Type B pancreatic cell (in vitro differentiated cells): ENCODE measurements around the gene PRR5. TPM values are rescaled to one million over a fixed set of nuclear protein-coding genes. Genes with fewer than 3 reads are reported as not detected.

Experiments
- DNase-seq: peaks from one replicate; pipeline ENCODE4 v3.0.0; 2021; ENCODE audit warnings: mixed read lengths; ENCODE audit not compliant: unreplicated experiment; ENCODE audit errors: extremely low spot score
- H3K27ac Mint-ChIP-seq: 2 replicates; pipeline ENCODE4 v1.8.0; 2021; ENCODE audit warnings: mild to moderate bottlenecking, mixed read lengths
- H3K27me3 Mint-ChIP-seq: 2 replicates; pipeline ENCODE4 v1.8.0; 2021; ENCODE audit warnings: mixed read lengths
- H3K36me3 Mint-ChIP-seq: 2 replicates; pipeline ENCODE4 v1.8.0; 2021; ENCODE audit warnings: mixed read lengths
- H3K4me1 Mint-ChIP-seq: one replicate; pipeline ENCODE4 v1.8.0; 2021; ENCODE audit warnings: mixed read lengths; ENCODE audit not compliant: unreplicated experiment
- H3K4me3 Mint-ChIP-seq: 2 replicates; pipeline ENCODE4 v1.8.0; 2021; ENCODE audit warnings: mild to moderate bottlenecking, mixed read lengths
- H3K9me3 Mint-ChIP-seq: 2 replicates; pipeline ENCODE4 v1.8.0; 2021; ENCODE audit warnings: mixed read lengths
- CTCF ChIP-seq: fragments of 200-600 bp; sonication (generic); conservative IDR thresholded peaks from 2 replicates; pipeline ENCODE4 v1.5.0; 2021; ENCODE audit warnings: antibody characterized with exemption, mild to moderate bottlenecking
- total RNA-seq: library from RNA; stranded (reverse); gene quantifications from 2 replicates; pipeline ENCODE4 v1.2.1, GENCODE V29; 2021; ENCODE audit warnings: low replicate concordance

The PRR5 gene
- total RNA-seq, 1 donor from 2014 or later, result 21.2 TPM

- no peaks in the 10 kb centered on the region for H3K27me3 Mint-ChIP-seq
- no peaks in the 10 kb centered on the region for H3K36me3 Mint-ChIP-seq
- DNase-seq, result peak; percentile 69
- peak overlapping the region; percentile 56 for H3K27ac Mint-ChIP-seq
- TF ChIP-seq CTCF, result peak; percentile 56
- H3K4me3 Mint-ChIP-seq, result no peak overlapping the region
- peaks cover 4% of the 10 kb centered on the region for H3K4me1 Mint-ChIP-seq
- no peaks in the 10 kb centered on the region for H3K9me3 Mint-ChIP-seq
These were observed 27.5 kb downstream of the PRR5 start for GRCh38 chr22:44729391-44730021.

GRCh38 chr22:44730022-44730393 is 28.0 kb downstream of the PRR5 start:
- no peak for DNase-seq
- Mint-ChIP-seq H3K4me3 (no peak overlapping the region), H3K9me3 (no peaks in the 10 kb centered on the region), H3K27ac (no peak overlapping the region), H3K27me3 (no peaks in the 10 kb centered on the region), H3K4me1 (peaks cover 4% of the 10 kb centered on the region), H3K36me3 (no peaks in the 10 kb centered on the region)
- peak; percentile 27 for TF ChIP-seq CTCF

GRCh38 chr22:44730490-44731356 is 28.7 kb downstream of the PRR5 start:
- no peak for TF ChIP-seq CTCF
- H3K27me3 Mint-ChIP-seq, result no peaks in the 10 kb centered on the region
- no peaks in the 10 kb centered on the region for H3K36me3 Mint-ChIP-seq
- no peak overlapping the region for H3K4me3 Mint-ChIP-seq
- DNase-seq, result no peak
- H3K9me3 Mint-ChIP-seq, result no peaks in the 10 kb centered on the region
- peaks cover 5% of the 10 kb centered on the region for H3K4me1 Mint-ChIP-seq
- peak overlapping the region; percentile 74 for H3K27ac Mint-ChIP-seq

GRCh38 chr22:44731357-44731970 is 29.5 kb downstream of the PRR5 start:
- H3K27ac Mint-ChIP-seq, result no peak overlapping the region
- no peak overlapping the region for H3K4me3 Mint-ChIP-seq

More at GRCh38 chr22:44731357-44731970, 29.5 kb downstream of the PRR5 start:
- Mint-ChIP-seq H3K9me3 (no peaks in the 10 kb centered on the region), H3K4me1 (peaks cover 9% of the 10 kb centered on the region), H3K27me3 (no peaks in the 10 kb centered on the region), H3K36me3 (no peaks in the 10 kb centered on the region)
- no peak for TF ChIP-seq CTCF
- DNase-seq, result no peak
